Smooth muscle cell (in vitro differentiated cells): Measurements from ENCODE around the gene BCL11B. TPM values are rescaled to one million over a fixed set of nuclear protein-coding genes. Genes with fewer than 3 reads are reported as not detected.

ENCODE experiments used
- DNase-seq: peaks from one replicate; lab custom pipeline; 2025; ENCODE audit not compliant: unreplicated experiment; lab: John Stamatoyannopoulos, UW
- H2AFZ ChIP-seq: fragments of 200-600 bp; sonication (generic); 2 replicates; pipeline ENCODE4 v1.6.0; 2016; ENCODE audit warnings: antibody characterized with exemption, low read depth, mild to moderate bottlenecking
- H3F3A ChIP-seq: fragments of 200-600 bp; sonication (generic); 2 replicates; pipeline ENCODE4 v1.6.0; 2017; ENCODE audit warnings: antibody characterized with exemption, low read depth
- H3K27ac ChIP-seq: fragments of 200-600 bp; sonication (generic); 2 replicates; pipeline ENCODE4 v1.5.1; 2016; ENCODE audit warnings: low read depth, mild to moderate bottlenecking
- H3K27me3 ChIP-seq: fragments of 200-600 bp; sonication (generic); 2 replicates; pipeline ENCODE4 v1.6.1; 2016; ENCODE audit warnings: low read depth, mild to moderate bottlenecking
- H3K36me3 ChIP-seq: fragments of 200-600 bp; sonication (generic); 2 replicates; pipeline ENCODE4 v1.5.1; 2016; ENCODE audit warnings: low read depth
- H3K4me1 ChIP-seq: fragments of 200-600 bp; sonication (generic); 2 replicates; pipeline ENCODE4 v1.5.1; 2016; ENCODE audit warnings: low read depth
- H3K4me2 ChIP-seq: fragments of 200-600 bp; sonication (generic); 2 replicates; pipeline ENCODE4 v1.6.0; 2016; ENCODE audit warnings: mild to moderate bottlenecking
- H3K4me3 ChIP-seq: fragments of 200-600 bp; sonication (generic); 2 replicates; pipeline ENCODE4 v1.5.1; 2016; ENCODE audit warnings: mild to moderate bottlenecking
- H3K79me2 ChIP-seq: fragments of 200-600 bp; sonication (generic); 2 replicates; pipeline ENCODE4 v1.6.0; 2016; ENCODE audit warnings: low read depth, mild to moderate bottlenecking
- H3K9ac ChIP-seq: fragments of 200-600 bp; sonication (generic); 2 replicates; pipeline ENCODE4 v1.6.0; 2016; ENCODE audit warnings: low read depth
- H3K9me3 ChIP-seq: fragments of 200-600 bp; sonication (generic); replicated peaks from 2 replicates; pipeline ENCODE4 v1.5.1; 2016; ENCODE audit warnings: low read depth
- H4K20me1 ChIP-seq: fragments of 200-600 bp; sonication (generic); 2 replicates; pipeline ENCODE4 v1.6.0; 2016; ENCODE audit warnings: low read depth
- WGBS: methylation state at CpG from one replicate; pipeline ENCODE4 v1.1.7; 2016; ENCODE audit warnings: low lambda C conversion rate; 5-methylcytosine and 5-hydroxymethylcytosine counted together
- polyA plus RNA-seq: library from polyadenylated mRNA; unstranded; fragments of >200 nt; fragmentation: Nextera tagmentation; extraction: Ambion mirVana; gene quantifications from 2 replicates; pipeline ENCODE4 v1.2.1, GENCODE V29; 2016
- total RNA-seq: library from RNA; depleted of rRNA; stranded (reverse); fragments of >200 nt; gene quantifications from 2 replicates; pipeline ENCODE4 v1.2.3, GENCODE V29; 2014
- TF ChIP-seq, protein P1 (sequence below): fragments of 200-600 bp; sonication (generic); IDR thresholded peaks from 2 replicates; pipeline ENCODE4 v1.5.1; 2017; ENCODE audit warnings: borderline replicate concordance, mild to moderate bottlenecking, antibody characterized with exemption; ENCODE audit not compliant: insufficient read depth, poor library complexity, severe bottlenecking

BCL11B gene
- total and polyA plus RNA-seq, 2 experiments from 2014 or later = 0.56 to 3.0 TPM

- Histone ChIP-seq H3K4me2 (no peak overlapping the region), H3K4me1 (no peaks in the 10 kb centered on the region), H3K9ac (no peak overlapping the region), H3K9me3 (no peaks in the 10 kb centered on the region), H3K27me3 (no peaks in the 10 kb centered on the region), H4K20me1 (no peaks in the 10 kb centered on the region), H3K36me3 (no peaks in the 10 kb centered on the region), H3K4me3 (no peak overlapping the region), H2AFZ (no peak overlapping the region), H3F3A (no peaks in the 10 kb centered on the region), H3K79me2 (no peaks in the 10 kb centered on the region), H3K27ac (no peak overlapping the region)
- TF ChIP-seq, protein P1, sequence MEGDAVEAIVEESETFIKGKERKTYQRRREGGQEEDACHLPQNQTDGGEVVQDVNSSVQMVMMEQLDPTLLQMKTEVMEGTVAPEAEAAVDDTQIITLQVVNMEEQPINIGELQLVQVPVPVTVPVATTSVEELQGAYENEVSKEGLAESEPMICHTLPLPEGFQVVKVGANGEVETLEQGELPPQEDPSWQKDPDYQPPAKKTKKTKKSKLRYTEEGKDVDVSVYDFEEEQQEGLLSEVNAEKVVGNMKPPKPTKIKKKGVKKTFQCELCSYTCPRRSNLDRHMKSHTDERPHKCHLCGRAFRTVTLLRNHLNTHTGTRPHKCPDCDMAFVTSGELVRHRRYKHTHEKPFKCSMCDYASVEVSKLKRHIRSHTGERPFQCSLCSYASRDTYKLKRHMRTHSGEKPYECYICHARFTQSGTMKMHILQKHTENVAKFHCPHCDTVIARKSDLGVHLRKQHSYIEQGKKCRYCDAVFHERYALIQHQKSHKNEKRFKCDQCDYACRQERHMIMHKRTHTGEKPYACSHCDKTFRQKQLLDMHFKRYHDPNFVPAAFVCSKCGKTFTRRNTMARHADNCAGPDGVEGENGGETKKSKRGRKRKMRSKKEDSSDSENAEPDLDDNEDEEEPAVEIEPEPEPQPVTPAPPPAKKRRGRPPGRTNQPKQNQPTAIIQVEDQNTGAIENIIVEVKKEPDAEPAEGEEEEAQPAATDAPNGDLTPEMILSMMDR = no peak
- no peak for DNase-seq
- WGBS = 100% methylated on average over 3 of the region's 3 CpGs
Observed at GRCh38 chr14:99171396-99171795, 100.6 kb downstream of the BCL11B start.

GRCh38 chr14:99169776-99170356 lies 102.1 kb downstream of the BCL11B start:
- H3K4me2 ChIP-seq = no peak overlapping the region
- no peaks in the 10 kb centered on the region for H3K27me3 ChIP-seq
- no peak overlapping the region for H2AFZ ChIP-seq
- H3F3A ChIP-seq = no peaks in the 10 kb centered on the region
- no peaks in the 10 kb centered on the region for H3K4me1 ChIP-seq
- H3K27ac ChIP-seq = no peak overlapping the region
- DNase-seq = no peak
- H3K4me3 ChIP-seq = no peak overlapping the region
- H3K79me2 ChIP-seq = no peaks in the 10 kb centered on the region
- H3K9me3 ChIP-seq = no peaks in the 10 kb centered on the region
- no peaks in the 10 kb centered on the region for H3K36me3 ChIP-seq
- H4K20me1 ChIP-seq = no peaks in the 10 kb centered on the region
- 94% methylated on average over 7 of the region's 7 CpGs for WGBS
- H3K9ac ChIP-seq = no peak overlapping the region
- TF ChIP-seq, protein P1 = no peak

GRCh38 chr14:99168330-99168729 lies 103.7 kb downstream of the BCL11B start:
- Histone ChIP-seq H3K27me3 (no peaks in the 10 kb centered on the region), H3K4me2 (no peak overlapping the region), H3K27ac (no peak overlapping the region), H3K36me3 (no peaks in the 10 kb centered on the region), H3F3A (no peaks in the 10 kb centered on the region), H3K4me1 (no peaks in the 10 kb centered on the region), H2AFZ (no peak overlapping the region), H3K9me3 (no peaks in the 10 kb centered on the region), H3K9ac (no peak overlapping the region), H4K20me1 (no peaks in the 10 kb centered on the region), H3K4me3 (no peak overlapping the region), H3K79me2 (no peaks in the 10 kb centered on the region)
- DNase-seq = no peak
- 94% methylated on average over 5 of the region's 5 CpGs for WGBS
- TF ChIP-seq, protein P1 = no peak

- WGBS = 55% methylated on average over 4 of the region's 4 CpGs
- no peaks in the 10 kb centered on the region for H3K79me2 ChIP-seq
- H3F3A ChIP-seq = no peaks in the 10 kb centered on the region
Observed at GRCh38 chr14:99166506-99166905, 105.5 kb downstream of the BCL11B start.

More at GRCh38 chr14:99166506-99166905, 105.5 kb downstream of the BCL11B start:
- Histone ChIP-seq H3K4me1 (no peaks in the 10 kb centered on the region), H3K27me3 (no peaks in the 10 kb centered on the region), H3K27ac (no peak overlapping the region), H2AFZ (no peak overlapping the region), H4K20me1 (no peaks in the 10 kb centered on the region), H3K9ac (no peak overlapping the region), H3K36me3 (no peaks in the 10 kb centered on the region), H3K9me3 (no peaks in the 10 kb centered on the region), H3K4me3 (no peak overlapping the region), H3K4me2 (no peak overlapping the region)
- TF ChIP-seq, protein P1 = no peak
- no peak for DNase-seq
